ENCODE data around the gene SPTSSB.

GRCh38 chr3:161336661-161337060 is 34.7 kb downstream of the SPTSSB start:
- TF ChIP-seq, protein P1, sequence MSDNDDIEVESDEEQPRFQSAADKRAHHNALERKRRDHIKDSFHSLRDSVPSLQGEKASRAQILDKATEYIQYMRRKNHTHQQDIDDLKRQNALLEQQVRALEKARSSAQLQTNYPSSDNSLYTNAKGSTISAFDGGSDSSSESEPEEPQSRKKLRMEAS (IDR thresholded peaks at IDR 0.05), result no peak
- TF ChIP-seq EP300 (IDR thresholded peaks at IDR 0.05), result no peak
- TF ChIP-seq, protein P2, sequence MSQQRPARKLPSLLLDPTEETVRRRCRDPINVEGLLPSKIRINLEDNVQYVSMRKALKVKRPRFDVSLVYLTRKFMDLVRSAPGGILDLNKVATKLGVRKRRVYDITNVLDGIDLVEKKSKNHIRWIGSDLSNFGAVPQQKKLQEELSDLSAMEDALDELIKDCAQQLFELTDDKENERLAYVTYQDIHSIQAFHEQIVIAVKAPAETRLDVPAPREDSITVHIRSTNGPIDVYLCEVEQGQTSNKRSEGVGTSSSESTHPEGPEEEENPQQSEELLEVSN (IDR thresholded peaks at IDR 0.05; ENCODE audit: borderline replicate concordance, low read depth), result no peak
- TF ChIP-seq, protein P3, sequence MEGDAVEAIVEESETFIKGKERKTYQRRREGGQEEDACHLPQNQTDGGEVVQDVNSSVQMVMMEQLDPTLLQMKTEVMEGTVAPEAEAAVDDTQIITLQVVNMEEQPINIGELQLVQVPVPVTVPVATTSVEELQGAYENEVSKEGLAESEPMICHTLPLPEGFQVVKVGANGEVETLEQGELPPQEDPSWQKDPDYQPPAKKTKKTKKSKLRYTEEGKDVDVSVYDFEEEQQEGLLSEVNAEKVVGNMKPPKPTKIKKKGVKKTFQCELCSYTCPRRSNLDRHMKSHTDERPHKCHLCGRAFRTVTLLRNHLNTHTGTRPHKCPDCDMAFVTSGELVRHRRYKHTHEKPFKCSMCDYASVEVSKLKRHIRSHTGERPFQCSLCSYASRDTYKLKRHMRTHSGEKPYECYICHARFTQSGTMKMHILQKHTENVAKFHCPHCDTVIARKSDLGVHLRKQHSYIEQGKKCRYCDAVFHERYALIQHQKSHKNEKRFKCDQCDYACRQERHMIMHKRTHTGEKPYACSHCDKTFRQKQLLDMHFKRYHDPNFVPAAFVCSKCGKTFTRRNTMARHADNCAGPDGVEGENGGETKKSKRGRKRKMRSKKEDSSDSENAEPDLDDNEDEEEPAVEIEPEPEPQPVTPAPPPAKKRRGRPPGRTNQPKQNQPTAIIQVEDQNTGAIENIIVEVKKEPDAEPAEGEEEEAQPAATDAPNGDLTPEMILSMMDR (IDR thresholded peaks at IDR 0.05), result no peak
- no peak for TF ChIP-seq POLR2A (IDR thresholded peaks at IDR 0.05; ENCODE audit: low read length)
- TF ChIP-seq KDM5A (IDR thresholded peaks at IDR 0.05), result no peak
